ENCODE measurements around the gene XAGE5.
"Not testable (repeated sequence)": the region's sequence is repeated elsewhere in the genome, so short reads cannot be mapped to it uniquely, and the experiment has no call there.

The XAGE5 gene

GRCh38 chrX:52811065-52811625 is at the start of gene XAGE5:
XAGE5 (plus strand) TSS chrX:52811287; CDS start chrX:52812567, 1,280 bp downstream.
- H3K4me3 ChIP-seq (ENCODE audit: severe bottlenecking): no peak within 1 kb of the TSS
- H3K27ac ChIP-seq (ENCODE audit: poor library complexity, severe bottlenecking): no peak within 1 kb of the TSS
- DNase-seq (ENCODE audit: low spot score) (no peak), ATAC-seq (ENCODE audit: low read depth) (no peak)
- no peaks in the 10 kb centered on the region for H3K27me3 ChIP-seq (ENCODE audit: insufficient read depth, poor library complexity, severe bottlenecking)
- no peaks in the 10 kb centered on the region for H3K4me1 ChIP-seq (ENCODE audit: insufficient read depth, poor library complexity, severe bottlenecking)
- TF ChIP-seq CTCF (IDR thresholded peaks at IDR 0.05; ENCODE audit: poor library complexity, severe bottlenecking): no peak
- no peaks in the 10 kb centered on the region for H3K36me3 ChIP-seq (ENCODE audit: low read depth)
- no peaks in the 10 kb centered on the region for H3K9me3 ChIP-seq (ENCODE audit: severe bottlenecking)

GRCh38 chrX:52765983-52766382 is 45.1 kb upstream of the XAGE5 start:
- not testable (repeated sequence) for H3K36me3 ChIP-seq (ENCODE audit: low read depth)

GRCh38 chrX:52773504-52773903 is 37.6 kb upstream of the XAGE5 start:
- H3K4me1 ChIP-seq (ENCODE audit: insufficient read depth, poor library complexity, severe bottlenecking); ATAC-seq (ENCODE audit: low read depth); H3K27me3 ChIP-seq (ENCODE audit: insufficient read depth, poor library complexity, severe bottlenecking); H3K27ac ChIP-seq (ENCODE audit: poor library complexity, severe bottlenecking); DNase-seq (ENCODE audit: low spot score); H3K4me3 ChIP-seq (ENCODE audit: severe bottlenecking); H3K36me3 ChIP-seq (ENCODE audit: low read depth); H3K9me3 ChIP-seq (ENCODE audit: severe bottlenecking): not testable (repeated sequence)

More at GRCh38 chrX:52765983-52766382, 45.1 kb upstream of the XAGE5 start:
- not testable (repeated sequence) for H3K27ac ChIP-seq (ENCODE audit: poor library complexity, severe bottlenecking); ATAC-seq (ENCODE audit: low read depth); H3K27me3 ChIP-seq (ENCODE audit: insufficient read depth, poor library complexity, severe bottlenecking); H3K4me3 ChIP-seq (ENCODE audit: severe bottlenecking); H3K4me1 ChIP-seq (ENCODE audit: insufficient read depth, poor library complexity, severe bottlenecking); DNase-seq (ENCODE audit: low spot score); H3K9me3 ChIP-seq (ENCODE audit: severe bottlenecking)

GRCh38 chrX:52797327-52797726 is 13.8 kb upstream of the XAGE5 start, which contains the start of gene SPANXN5:
SPANXN5 (minus strand) TSS chrX:52797427; CDS start chrX:52797348, 79 bp downstream.
- not testable (repeated sequence) for DNase-seq (ENCODE audit: low spot score); H3K27me3 ChIP-seq (ENCODE audit: insufficient read depth, poor library complexity, severe bottlenecking); H3K4me1 ChIP-seq (ENCODE audit: insufficient read depth, poor library complexity, severe bottlenecking); H3K4me3 ChIP-seq (ENCODE audit: severe bottlenecking); H3K27ac ChIP-seq (ENCODE audit: poor library complexity, severe bottlenecking); H3K36me3 ChIP-seq (ENCODE audit: low read depth); ATAC-seq (ENCODE audit: low read depth); H3K9me3 ChIP-seq (ENCODE audit: severe bottlenecking)

GRCh38 chrX:52804876-52805275 is 6.2 kb upstream of the XAGE5 start:
- H3K36me3 ChIP-seq (ENCODE audit: low read depth); H3K4me3 ChIP-seq (ENCODE audit: severe bottlenecking); DNase-seq (ENCODE audit: low spot score); H3K4me1 ChIP-seq (ENCODE audit: insufficient read depth, poor library complexity, severe bottlenecking); ATAC-seq (ENCODE audit: low read depth); H3K27me3 ChIP-seq (ENCODE audit: insufficient read depth, poor library complexity, severe bottlenecking); H3K27ac ChIP-seq (ENCODE audit: poor library complexity, severe bottlenecking); H3K9me3 ChIP-seq (ENCODE audit: severe bottlenecking): not testable (repeated sequence)

- DNase-seq (ENCODE audit: low spot score): no peak
- H3K27me3 ChIP-seq (ENCODE audit: insufficient read depth, poor library complexity, severe bottlenecking): no peaks in the 10 kb centered on the region
- H3K9me3 ChIP-seq (ENCODE audit: severe bottlenecking): no peaks in the 10 kb centered on the region
- TF ChIP-seq CTCF (IDR thresholded peaks at IDR 0.05; ENCODE audit: poor library complexity, severe bottlenecking): no peak
- H3K36me3 ChIP-seq (ENCODE audit: low read depth): no peaks in the 10 kb centered on the region
- H3K4me1 ChIP-seq (ENCODE audit: insufficient read depth, poor library complexity, severe bottlenecking): no peaks in the 10 kb centered on the region
- no peak overlapping the region for H3K4me3 ChIP-seq (ENCODE audit: severe bottlenecking)
- H3K27ac ChIP-seq (ENCODE audit: poor library complexity, severe bottlenecking): no peak overlapping the region
- ATAC-seq (ENCODE audit: low read depth): no peak
These were observed 8.7 kb downstream of the XAGE5 start for GRCh38 chrX:52819788-52820187.
